Ishikawa (cell line): ENCODE data around the gene SMIM44.

Experiments used
- CEBPB ChIP-seq: IDR thresholded peaks from 2 replicates; pipeline ENCODE4 v1.6.1; 2012
- CREB1 ChIP-seq: IDR thresholded peaks from 2 replicates; pipeline ENCODE4 v1.6.1; 2012; ENCODE audit warnings: low read depth
- EGR1 ChIP-seq: IDR thresholded peaks from 2 replicates; pipeline ENCODE4 v1.6.1; 2012
- EP300 ChIP-seq: IDR thresholded peaks from 2 replicates; pipeline ENCODE4 v1.6.1; 2012; ENCODE audit warnings: borderline replicate concordance
- FOXM1 ChIP-seq: IDR thresholded peaks from 2 replicates; pipeline ENCODE4 v1.6.1; 2012; ENCODE audit warnings: low read depth, borderline replicate concordance
- NFIC ChIP-seq: IDR thresholded peaks from 2 replicates; pipeline ENCODE4 v1.6.1; 2012
- RAD21 ChIP-seq: IDR thresholded peaks from 2 replicates; pipeline ENCODE4 v1.6.1; 2012; ENCODE audit warnings: low read depth
- TAF1 ChIP-seq: IDR thresholded peaks from 2 replicates; pipeline ENCODE4 v1.6.1; 2012; ENCODE audit warnings: low read depth, mild to moderate bottlenecking
- TCF12 ChIP-seq: IDR thresholded peaks from 2 replicates; pipeline ENCODE4 v1.6.1; 2012; ENCODE audit warnings: low read depth
- TEAD4 ChIP-seq: IDR thresholded peaks from 2 replicates; pipeline ENCODE4 v1.6.1; 2012
- YY1 ChIP-seq: IDR thresholded peaks from 2 replicates; pipeline ENCODE4 v1.6.1; 2012; ENCODE audit warnings: low read depth
- ZBTB7A ChIP-seq: IDR thresholded peaks from 2 replicates; pipeline ENCODE4 v1.6.1; 2012; ENCODE audit warnings: low read depth
- TF ChIP-seq, protein P1 (sequence below): IDR thresholded peaks from 2 replicates; pipeline ENCODE4 v1.6.1; 2012
- TF ChIP-seq, protein P2 (sequence below): IDR thresholded peaks from 2 replicates; pipeline ENCODE4 v1.6.1; 2012
- TF ChIP-seq, protein P3 (sequence below): IDR thresholded peaks from 2 replicates; pipeline ENCODE4 v1.6.1; 2012; ENCODE audit warnings: low read depth, mild to moderate bottlenecking

SMIM44 gene

DNA sequence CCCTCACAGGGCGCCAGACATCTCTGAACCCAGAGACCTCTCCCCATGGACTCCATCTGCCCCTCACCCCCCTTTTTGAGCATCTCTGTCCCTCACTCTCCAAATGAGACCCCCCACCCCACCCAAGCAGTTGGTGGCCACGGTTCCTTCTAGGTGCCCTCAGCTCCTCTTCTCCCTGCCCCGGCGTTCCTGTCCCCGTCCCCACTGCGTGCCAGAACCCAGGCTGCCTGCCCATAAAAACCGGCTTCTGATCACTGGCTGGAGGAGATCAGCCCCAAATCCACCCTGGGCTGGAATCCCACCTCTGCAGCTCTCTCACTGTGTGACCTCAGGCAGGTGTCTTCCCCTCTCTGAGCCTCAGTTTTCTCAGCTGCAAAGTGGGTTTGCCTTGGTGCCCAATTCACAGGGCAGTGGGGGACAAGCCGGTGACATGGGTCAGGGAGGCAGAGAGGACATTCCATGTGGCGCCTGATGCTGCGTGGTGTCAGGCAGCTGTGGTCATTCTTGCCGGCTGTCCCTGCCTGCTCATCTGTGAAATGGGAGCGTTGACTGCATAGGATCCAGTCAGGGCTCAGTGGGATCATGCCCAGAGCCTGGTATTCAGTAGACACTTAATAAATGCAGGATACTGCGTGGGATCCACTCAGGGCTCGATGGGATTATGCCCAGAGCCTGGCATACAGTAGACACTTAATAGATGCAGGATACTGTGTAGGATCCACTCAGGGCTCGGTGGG lies 28.4 kb downstream of the SMIM44 start:
- no peak for TF ChIP-seq CEBPB
- TF ChIP-seq, protein P1, sequence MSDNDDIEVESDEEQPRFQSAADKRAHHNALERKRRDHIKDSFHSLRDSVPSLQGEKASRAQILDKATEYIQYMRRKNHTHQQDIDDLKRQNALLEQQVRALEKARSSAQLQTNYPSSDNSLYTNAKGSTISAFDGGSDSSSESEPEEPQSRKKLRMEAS = no peak
- TF ChIP-seq NFIC = no peak
- TF ChIP-seq, protein P2, sequence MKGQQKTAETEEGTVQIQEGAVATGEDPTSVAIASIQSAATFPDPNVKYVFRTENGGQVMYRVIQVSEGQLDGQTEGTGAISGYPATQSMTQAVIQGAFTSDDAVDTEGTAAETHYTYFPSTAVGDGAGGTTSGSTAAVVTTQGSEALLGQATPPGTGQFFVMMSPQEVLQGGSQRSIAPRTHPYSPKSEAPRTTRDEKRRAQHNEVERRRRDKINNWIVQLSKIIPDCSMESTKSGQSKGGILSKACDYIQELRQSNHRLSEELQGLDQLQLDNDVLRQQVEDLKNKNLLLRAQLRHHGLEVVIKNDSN = no peak
- TF ChIP-seq TAF1 = no peak
- TF ChIP-seq, protein P3, sequence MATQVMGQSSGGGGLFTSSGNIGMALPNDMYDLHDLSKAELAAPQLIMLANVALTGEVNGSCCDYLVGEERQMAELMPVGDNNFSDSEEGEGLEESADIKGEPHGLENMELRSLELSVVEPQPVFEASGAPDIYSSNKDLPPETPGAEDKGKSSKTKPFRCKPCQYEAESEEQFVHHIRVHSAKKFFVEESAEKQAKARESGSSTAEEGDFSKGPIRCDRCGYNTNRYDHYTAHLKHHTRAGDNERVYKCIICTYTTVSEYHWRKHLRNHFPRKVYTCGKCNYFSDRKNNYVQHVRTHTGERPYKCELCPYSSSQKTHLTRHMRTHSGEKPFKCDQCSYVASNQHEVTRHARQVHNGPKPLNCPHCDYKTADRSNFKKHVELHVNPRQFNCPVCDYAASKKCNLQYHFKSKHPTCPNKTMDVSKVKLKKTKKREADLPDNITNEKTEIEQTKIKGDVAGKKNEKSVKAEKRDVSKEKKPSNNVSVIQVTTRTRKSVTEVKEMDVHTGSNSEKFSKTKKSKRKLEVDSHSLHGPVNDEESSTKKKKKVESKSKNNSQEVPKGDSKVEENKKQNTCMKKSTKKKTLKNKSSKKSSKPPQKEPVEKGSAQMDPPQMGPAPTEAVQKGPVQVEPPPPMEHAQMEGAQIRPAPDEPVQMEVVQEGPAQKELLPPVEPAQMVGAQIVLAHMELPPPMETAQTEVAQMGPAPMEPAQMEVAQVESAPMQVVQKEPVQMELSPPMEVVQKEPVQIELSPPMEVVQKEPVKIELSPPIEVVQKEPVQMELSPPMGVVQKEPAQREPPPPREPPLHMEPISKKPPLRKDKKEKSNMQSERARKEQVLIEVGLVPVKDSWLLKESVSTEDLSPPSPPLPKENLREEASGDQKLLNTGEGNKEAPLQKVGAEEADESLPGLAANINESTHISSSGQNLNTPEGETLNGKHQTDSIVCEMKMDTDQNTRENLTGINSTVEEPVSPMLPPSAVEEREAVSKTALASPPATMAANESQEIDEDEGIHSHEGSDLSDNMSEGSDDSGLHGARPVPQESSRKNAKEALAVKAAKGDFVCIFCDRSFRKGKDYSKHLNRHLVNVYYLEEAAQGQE = no peak
- no peak for TF ChIP-seq FOXM1
- no peak for TF ChIP-seq EGR1
- TF ChIP-seq CREB1 = no peak

DNA sequence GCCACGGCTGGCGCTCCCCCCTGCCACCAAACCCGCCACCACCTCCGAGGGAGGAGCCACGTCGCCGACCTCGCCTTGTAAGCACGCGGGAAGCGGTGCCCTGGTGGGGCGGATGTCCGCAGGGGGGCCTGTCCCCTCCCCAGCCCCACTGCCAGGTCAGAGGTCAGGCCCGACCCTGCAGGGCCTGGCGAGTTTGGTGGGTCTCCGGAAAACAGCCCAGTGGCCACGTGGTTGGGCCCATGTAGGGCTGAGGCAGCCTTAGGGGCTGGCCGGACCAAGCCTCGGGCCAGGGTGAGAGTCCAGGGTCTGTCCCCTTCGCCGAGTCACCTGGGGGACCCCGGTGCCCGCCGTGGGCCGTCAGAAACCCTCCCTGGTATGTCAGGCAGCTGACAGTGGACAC lies 29.4 kb downstream of the SMIM44 start:
- TF ChIP-seq ZBTB7A = no peak
- no peak for TF ChIP-seq NFIC
- TF ChIP-seq, protein P3 = no peak
- no peak for TF ChIP-seq YY1
- no peak for TF ChIP-seq TEAD4
- no peak for TF ChIP-seq CREB1
- no peak for TF ChIP-seq TCF12
- no peak for TF ChIP-seq RAD21
- no peak for TF ChIP-seq TAF1
- TF ChIP-seq EP300 = no peak
- TF ChIP-seq FOXM1 = no peak
- TF ChIP-seq EGR1 = no peak
- TF ChIP-seq, protein P2 = no peak
- TF ChIP-seq, protein P1 = no peak
- TF ChIP-seq CEBPB = no peak

DNA sequence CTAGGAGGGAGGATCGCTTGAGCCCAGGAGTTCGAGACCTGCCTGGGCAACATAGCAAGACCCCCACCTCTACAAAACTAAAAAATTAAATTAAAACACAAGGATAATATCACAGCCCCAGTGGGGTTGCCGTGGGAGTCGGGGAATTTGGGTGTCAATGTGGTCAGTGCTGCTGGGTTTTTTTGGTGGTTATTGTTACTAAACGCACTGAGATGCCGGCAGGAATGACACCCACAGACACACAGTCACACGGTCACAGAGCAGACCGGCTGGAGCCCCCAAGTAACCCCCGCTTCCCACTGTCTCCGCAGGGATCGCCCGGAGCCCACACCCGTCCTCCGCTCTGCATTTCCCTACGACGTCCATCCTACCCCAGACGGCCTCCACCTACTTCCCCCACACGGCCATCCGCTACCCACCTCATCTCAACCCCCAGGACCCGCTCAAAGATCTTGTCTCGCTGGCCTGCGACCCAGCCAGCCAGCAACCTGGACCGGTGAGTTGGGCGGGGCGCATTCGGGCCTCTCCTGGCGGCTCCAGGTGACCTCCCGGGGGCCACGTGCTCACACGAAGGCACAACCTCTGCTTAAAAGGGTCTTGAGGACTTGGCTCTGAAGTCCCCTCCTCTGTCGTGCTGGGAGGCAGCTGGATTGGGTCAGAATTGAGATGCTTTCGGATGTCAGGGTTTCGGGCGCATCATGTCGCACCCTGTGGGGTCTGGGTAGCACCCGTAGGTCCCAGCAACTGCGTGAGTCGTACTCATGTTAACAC lies 30.9 kb downstream of the SMIM44 start:
- TF ChIP-seq, protein P3 = no peak
- TF ChIP-seq EP300 = no peak
- TF ChIP-seq YY1 = no peak

DNA sequence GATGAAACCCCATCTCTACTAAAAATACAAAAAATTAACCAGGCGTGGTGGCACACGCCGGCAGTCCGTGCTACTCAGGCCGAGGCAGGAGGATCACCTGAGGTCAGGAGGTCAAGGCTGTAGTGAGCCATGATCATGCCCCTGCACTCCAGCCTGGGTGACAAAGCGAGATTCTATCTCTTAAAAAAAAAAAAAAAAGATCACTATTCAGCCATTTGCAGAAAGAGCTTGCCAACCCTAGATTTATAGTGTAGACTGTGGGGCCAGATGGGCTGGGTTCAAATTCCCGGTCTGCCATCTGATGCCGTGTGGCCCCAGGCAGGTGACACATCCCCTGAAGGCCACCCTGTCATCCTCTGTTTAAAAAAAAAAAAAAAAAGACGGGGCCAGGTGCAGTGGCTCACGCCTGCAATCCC lies 31.8 kb downstream of the SMIM44 start:
- no peak for TF ChIP-seq NFIC
- no peak for TF ChIP-seq RAD21
- TF ChIP-seq, protein P1 = no peak
- TF ChIP-seq, protein P3 = no peak
- no peak for TF ChIP-seq TAF1
- TF ChIP-seq TCF12 = no peak
